ENCODE results near the gene COL26A1.

DNA sequence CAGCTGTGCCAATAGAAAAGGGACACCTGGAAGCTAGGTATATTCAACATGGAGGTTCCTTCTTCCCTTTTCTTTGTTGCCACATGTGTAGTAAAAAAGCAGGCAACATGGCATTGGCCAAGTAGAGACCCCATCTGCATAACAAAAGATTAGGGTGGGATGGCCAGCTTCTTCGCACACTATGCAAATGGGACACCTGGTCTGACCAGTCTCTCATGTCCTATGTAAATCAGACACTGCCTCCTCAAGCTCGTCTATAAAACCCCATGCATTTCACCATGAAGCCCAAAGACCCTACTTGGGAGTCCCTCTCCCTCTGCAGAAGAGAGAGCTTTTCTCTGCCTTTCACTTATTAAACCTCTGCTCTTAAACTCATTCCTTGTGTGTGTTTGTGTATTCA lies 212.5 kb downstream of the COL26A1 start:
- TF ChIP-seq, protein P1, sequence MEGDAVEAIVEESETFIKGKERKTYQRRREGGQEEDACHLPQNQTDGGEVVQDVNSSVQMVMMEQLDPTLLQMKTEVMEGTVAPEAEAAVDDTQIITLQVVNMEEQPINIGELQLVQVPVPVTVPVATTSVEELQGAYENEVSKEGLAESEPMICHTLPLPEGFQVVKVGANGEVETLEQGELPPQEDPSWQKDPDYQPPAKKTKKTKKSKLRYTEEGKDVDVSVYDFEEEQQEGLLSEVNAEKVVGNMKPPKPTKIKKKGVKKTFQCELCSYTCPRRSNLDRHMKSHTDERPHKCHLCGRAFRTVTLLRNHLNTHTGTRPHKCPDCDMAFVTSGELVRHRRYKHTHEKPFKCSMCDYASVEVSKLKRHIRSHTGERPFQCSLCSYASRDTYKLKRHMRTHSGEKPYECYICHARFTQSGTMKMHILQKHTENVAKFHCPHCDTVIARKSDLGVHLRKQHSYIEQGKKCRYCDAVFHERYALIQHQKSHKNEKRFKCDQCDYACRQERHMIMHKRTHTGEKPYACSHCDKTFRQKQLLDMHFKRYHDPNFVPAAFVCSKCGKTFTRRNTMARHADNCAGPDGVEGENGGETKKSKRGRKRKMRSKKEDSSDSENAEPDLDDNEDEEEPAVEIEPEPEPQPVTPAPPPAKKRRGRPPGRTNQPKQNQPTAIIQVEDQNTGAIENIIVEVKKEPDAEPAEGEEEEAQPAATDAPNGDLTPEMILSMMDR (conservative IDR thresholded peaks at IDR 0.05) = no peak
- TF ChIP-seq EZH2 (IDR thresholded peaks at IDR 0.05; ENCODE audit: low read depth) = no peak

Data from PC-9 (cell line).